ENCODE measurements around the gene MDFIC. TPM values are rescaled to one million over a fixed set of nuclear protein-coding genes. Genes with fewer than 3 reads are reported as not detected.
A peak's percentile ranks its signal among the peaks of the same experiment; 100 is the strongest.

The MDFIC gene
- total RNA-seq, 1 donor from 2014 or later: 25.2 TPM

DNA sequence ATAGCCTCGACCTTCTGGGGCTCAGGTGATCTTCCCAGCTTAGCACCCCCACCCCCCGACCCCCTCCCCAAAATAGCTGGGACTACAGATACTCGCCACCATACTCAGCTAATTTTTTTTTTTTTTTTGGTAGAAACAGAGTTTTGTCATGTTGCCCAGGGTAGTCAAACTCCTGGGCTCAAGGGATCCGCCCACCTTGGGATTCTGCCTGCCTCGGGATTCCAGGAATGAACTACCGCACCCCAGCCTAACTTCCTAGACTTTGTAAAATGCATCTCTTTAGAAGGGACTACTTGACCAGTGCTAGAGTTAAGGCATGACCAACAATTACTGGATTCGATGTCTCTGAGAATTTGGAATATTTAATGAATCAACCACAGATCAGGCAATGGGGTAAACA, 85.9 kb downstream of the MDFIC start:
- H3K4me3 Mint-ChIP-seq: no peak overlapping the region
- TF ChIP-seq, protein P1, sequence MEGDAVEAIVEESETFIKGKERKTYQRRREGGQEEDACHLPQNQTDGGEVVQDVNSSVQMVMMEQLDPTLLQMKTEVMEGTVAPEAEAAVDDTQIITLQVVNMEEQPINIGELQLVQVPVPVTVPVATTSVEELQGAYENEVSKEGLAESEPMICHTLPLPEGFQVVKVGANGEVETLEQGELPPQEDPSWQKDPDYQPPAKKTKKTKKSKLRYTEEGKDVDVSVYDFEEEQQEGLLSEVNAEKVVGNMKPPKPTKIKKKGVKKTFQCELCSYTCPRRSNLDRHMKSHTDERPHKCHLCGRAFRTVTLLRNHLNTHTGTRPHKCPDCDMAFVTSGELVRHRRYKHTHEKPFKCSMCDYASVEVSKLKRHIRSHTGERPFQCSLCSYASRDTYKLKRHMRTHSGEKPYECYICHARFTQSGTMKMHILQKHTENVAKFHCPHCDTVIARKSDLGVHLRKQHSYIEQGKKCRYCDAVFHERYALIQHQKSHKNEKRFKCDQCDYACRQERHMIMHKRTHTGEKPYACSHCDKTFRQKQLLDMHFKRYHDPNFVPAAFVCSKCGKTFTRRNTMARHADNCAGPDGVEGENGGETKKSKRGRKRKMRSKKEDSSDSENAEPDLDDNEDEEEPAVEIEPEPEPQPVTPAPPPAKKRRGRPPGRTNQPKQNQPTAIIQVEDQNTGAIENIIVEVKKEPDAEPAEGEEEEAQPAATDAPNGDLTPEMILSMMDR (IDR thresholded peaks at IDR 0.05; ENCODE audit: unreplicated experiment): no peak
- no peak for DNase-seq (ENCODE audit: low spot score in 2 of 2, unreplicated experiment in 2 of 2)

DNA sequence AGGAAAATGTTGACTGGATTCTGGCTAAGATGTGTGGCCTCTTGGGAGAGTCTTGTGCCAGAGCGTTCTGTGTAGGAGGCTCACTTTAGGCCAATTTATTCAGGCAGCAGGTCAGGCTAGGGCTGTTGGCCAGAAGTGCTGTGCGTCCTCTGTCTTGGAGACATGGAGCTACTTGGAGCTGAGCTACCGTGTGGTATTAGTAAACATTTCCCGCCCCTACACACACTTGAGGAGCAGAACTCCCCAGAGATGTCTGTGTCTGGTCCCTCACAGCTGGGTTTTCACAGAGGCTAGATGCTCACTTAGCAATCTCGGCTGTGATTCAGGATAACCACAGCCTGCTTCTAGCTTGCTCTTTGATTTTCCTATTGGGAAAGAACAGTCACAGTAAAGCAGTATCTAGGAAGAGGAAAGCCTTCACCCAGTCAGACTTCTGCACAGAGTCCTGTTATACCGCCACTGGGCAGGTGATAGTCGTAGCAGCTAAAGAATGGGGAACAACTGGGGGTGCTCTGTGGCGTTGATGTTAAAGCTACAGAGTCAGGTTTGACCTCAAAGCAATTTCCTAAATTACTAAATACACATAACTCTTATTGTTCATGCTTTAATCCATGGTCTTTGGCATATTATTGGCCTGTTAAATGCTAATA, 86.7 kb downstream of the MDFIC start:
- Mint-ChIP-seq H3K27ac (no peak overlapping the region), H3K4me1 (peaks cover 29% of the 10 kb centered on the region), H3K9me3 (peaks cover 7% of the 10 kb centered on the region), H3K27me3 (ENCODE audit: low read depth) (no peaks in the 10 kb centered on the region), H3K4me3 (no peak overlapping the region), H3K36me3 (peaks cover 19% of the 10 kb centered on the region)
- DNase-seq (ENCODE audit: low spot score in 2 of 2, unreplicated experiment in 2 of 2): no peak
- TF ChIP-seq, protein P1 (IDR thresholded peaks at IDR 0.05; ENCODE audit: unreplicated experiment): no peak

More for the DNA sequence above, 85.9 kb downstream of the MDFIC start:
- peaks cover 35% of the 10 kb centered on the region for H3K4me1 Mint-ChIP-seq
- peaks cover 17% of the 10 kb centered on the region for H3K36me3 Mint-ChIP-seq
- H3K27ac Mint-ChIP-seq: no peak overlapping the region
- H3K27me3 Mint-ChIP-seq (ENCODE audit: low read depth): no peaks in the 10 kb centered on the region
- H3K9me3 Mint-ChIP-seq: peaks cover 4% of the 10 kb centered on the region

DNA sequence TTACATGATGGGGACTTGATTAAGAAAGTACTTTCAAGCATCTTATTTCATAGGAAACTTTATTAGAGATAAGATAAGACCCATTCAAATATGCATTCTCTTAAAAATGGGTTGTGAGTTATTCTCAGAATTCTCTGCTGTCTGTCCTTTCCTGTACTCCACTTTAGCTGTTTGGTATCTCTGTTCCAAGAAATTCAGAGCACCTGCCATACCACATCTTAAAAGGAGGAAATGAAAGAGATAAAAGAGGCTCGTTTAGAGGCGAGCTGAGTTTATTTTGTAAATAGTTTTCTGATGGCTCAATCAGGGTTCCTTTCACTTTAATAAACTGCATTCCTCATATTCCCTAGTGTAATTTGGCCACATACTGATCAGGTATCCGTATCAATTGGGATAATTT, 87.2 kb downstream of the MDFIC start:
- Mint-ChIP-seq H3K4me1 (peaks cover 29% of the 10 kb centered on the region), H3K27ac (peak overlapping the region; percentile 23), H3K27me3 (ENCODE audit: low read depth) (no peaks in the 10 kb centered on the region), H3K9me3 (peaks cover 8% of the 10 kb centered on the region), H3K4me3 (no peak overlapping the region), H3K36me3 (peaks cover 20% of the 10 kb centered on the region)
- DNase-seq (ENCODE audit: low spot score in 2 of 2, unreplicated experiment in 2 of 2): no peak
- TF ChIP-seq, protein P1 (IDR thresholded peaks at IDR 0.05; ENCODE audit: unreplicated experiment): no peak

DNA sequence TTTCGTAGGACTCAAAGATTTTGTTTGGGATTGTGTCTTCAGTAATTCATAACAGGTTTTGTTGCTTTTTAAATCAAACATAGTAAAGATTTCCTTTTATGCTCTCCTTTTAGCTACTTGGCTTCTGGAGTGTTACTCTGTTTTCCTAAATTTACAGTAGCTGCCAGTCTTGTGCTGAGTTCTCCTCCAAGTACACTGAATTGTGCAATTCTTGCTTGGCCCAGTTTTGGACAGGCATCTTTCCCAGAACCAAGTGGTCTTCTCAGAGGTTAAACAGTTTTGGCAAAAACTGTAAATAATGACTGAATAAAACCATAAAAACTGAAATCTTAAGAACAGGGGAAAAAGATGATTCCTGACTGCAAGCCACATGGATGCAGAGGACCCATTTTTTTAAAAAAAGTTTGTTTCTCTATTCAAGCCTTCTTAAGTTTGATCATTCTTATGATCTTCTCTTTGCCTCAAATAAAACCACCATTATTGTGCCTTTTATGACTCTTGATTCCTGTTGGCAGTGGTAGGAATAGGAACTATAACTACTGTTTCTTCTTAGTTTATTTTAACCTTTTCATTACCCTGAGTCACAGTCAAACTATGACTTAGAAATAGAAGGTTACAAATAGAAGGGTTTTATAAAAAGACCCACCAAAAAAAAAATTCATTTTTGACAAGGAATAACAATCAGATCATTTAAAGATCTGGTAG, 88.0 kb downstream of the MDFIC start:
- Mint-ChIP-seq H3K27ac (peak overlapping the region; percentile 50), H3K27me3 (ENCODE audit: low read depth) (no peaks in the 10 kb centered on the region), H3K4me1 (peaks cover 29% of the 10 kb centered on the region), H3K36me3 (peaks cover 17% of the 10 kb centered on the region), H3K4me3 (no peak overlapping the region), H3K9me3 (peaks cover 8% of the 10 kb centered on the region)
- no peak for DNase-seq (ENCODE audit: low spot score in 2 of 2, unreplicated experiment in 2 of 2)
- TF ChIP-seq, protein P1 (IDR thresholded peaks at IDR 0.05; ENCODE audit: unreplicated experiment): no peak

DNA sequence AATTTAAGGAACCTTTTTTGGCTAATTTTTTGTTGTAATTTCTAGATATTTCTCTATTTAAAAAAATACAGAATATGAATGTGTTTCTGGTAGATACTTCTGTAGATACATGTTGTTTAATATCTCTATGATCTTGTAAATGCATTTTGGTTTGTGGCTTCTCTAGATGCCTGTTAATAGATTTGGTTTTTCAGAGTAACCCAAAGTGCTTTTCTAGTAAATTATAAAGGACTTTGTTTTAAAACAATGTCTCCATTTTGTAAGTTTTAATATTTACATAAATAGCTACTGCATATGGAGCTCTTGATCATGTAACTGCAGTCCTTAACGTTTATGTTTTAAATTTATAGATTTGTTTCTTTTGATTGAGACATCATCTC, 88.5 kb downstream of the MDFIC start:
- TF ChIP-seq, protein P1 (IDR thresholded peaks at IDR 0.05; ENCODE audit: unreplicated experiment): no peak
- Mint-ChIP-seq H3K36me3 (peaks cover 19% of the 10 kb centered on the region), H3K4me1 (peaks cover 27% of the 10 kb centered on the region), H3K27me3 (ENCODE audit: low read depth) (no peaks in the 10 kb centered on the region), H3K9me3 (peaks cover 8% of the 10 kb centered on the region), H3K4me3 (no peak overlapping the region), H3K27ac (no peak overlapping the region)
- DNase-seq (ENCODE audit: low spot score in 2 of 2, unreplicated experiment in 2 of 2): no peak
